ENCODE measurements around the gene OR9Q1.

The OR9Q1 gene

DNA sequence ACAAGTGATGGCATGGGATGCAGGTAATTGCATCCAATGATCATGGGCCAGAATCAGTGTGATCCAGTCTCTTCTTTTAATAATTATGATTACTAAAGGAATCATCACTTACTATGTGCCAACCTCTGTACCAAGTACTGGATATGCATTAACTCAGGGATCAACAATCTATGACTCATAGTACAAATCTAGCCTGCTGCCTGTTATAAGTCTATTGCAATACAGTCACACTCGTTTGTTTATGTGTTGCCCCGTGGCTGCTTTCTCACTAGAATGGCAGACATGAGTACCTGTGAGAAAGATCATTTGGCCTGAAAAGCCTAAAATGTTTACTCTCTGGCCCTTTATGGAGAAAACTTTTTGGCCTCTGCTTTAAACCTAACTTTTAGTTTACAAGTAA, 52.1 kb downstream of the OR9Q1 start:
- H3K4me2 ChIP-seq (ENCODE audit: insufficient read depth, low read length), result no peak overlapping the region
- H3K9ac ChIP-seq (ENCODE audit: low read depth, low read length), result no peak overlapping the region
- ATAC-seq (ENCODE audit: insufficient read depth, low read depth) (no peak), DNase-seq (no peak)
- no peaks in the 10 kb centered on the region for H3K27me3 ChIP-seq (ENCODE audit: insufficient read depth, low read length, poor library complexity)
- H3K4me1 ChIP-seq (ENCODE audit: insufficient read depth, low read length), result no peaks in the 10 kb centered on the region
- H3K36me3 ChIP-seq (ENCODE audit: insufficient read depth, low read length), result no peaks in the 10 kb centered on the region
- no peak overlapping the region for H3K27ac ChIP-seq (ENCODE audit: low read length)
- H3K79me2 ChIP-seq (ENCODE audit: insufficient read depth, low read length), result no peaks in the 10 kb centered on the region
- no peaks in the 10 kb centered on the region for H4K20me1 ChIP-seq (ENCODE audit: insufficient read depth, low read length)
- TF ChIP-seq CTCF (IDR thresholded peaks at IDR 0.05; ENCODE audit: borderline replicate concordance, extremely low read depth, low read length, poor library complexity, severe bottlenecking), result no peak
- TF ChIP-seq EZH2 (IDR thresholded peaks at IDR 0.05; ENCODE audit: borderline replicate concordance, low read depth, low read length, severe bottlenecking), result no peak
- no peak overlapping the region for H2AFZ ChIP-seq (ENCODE audit: low read depth, low read length)
- no peaks in the 10 kb centered on the region for H3K9me3 ChIP-seq (ENCODE audit: insufficient read depth, low read length, severe bottlenecking)
- H3K4me3 ChIP-seq (ENCODE audit: low read depth in 1 of 2, low read length in 2 of 2), result no peak overlapping the region

DNA sequence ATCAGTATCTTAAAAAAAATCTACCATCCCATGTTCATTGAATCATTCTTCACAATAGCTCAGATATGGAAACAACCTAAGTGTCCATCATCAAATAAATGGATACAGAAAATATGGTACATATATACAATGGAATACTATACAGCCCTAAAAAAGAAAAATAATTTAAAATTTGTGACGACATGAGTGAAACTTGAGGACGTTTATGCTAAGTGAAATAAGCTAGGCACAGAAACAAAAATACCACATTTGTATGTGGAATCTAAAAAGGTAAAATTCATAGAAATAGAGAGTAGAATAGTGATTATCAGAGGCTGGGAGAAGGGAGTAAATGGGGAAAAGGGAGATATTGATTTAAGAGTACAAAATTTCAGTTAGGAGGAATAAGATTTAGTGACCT, 62.8 kb downstream of the OR9Q1 start:
- no peak for TF ChIP-seq CTCF (IDR thresholded peaks at IDR 0.05; ENCODE audit: borderline replicate concordance, extremely low read depth, low read length, poor library complexity, severe bottlenecking)
- TF ChIP-seq EZH2 (IDR thresholded peaks at IDR 0.05; ENCODE audit: borderline replicate concordance, low read depth, low read length, severe bottlenecking), result no peak
- Histone ChIP-seq H3K9me3 (ENCODE audit: insufficient read depth, low read length, severe bottlenecking) (no peaks in the 10 kb centered on the region), H3K36me3 (ENCODE audit: insufficient read depth, low read length) (no peaks in the 10 kb centered on the region), H3K27me3 (ENCODE audit: insufficient read depth, low read length, poor library complexity) (no peaks in the 10 kb centered on the region), H3K27ac (ENCODE audit: low read length) (no peak overlapping the region), H3K4me2 (ENCODE audit: insufficient read depth, low read length) (no peak overlapping the region), H4K20me1 (ENCODE audit: insufficient read depth, low read length) (no peaks in the 10 kb centered on the region), H3K4me3 (ENCODE audit: low read depth in 1 of 2, low read length in 2 of 2) (no peak overlapping the region), H3K79me2 (ENCODE audit: insufficient read depth, low read length) (no peaks in the 10 kb centered on the region), H3K9ac (ENCODE audit: low read depth, low read length) (no peak overlapping the region), H2AFZ (ENCODE audit: low read depth, low read length) (no peak overlapping the region), H3K4me1 (ENCODE audit: insufficient read depth, low read length) (no peaks in the 10 kb centered on the region)
- DNase-seq (no peak), ATAC-seq (ENCODE audit: insufficient read depth, low read depth) (no peak)

DNA sequence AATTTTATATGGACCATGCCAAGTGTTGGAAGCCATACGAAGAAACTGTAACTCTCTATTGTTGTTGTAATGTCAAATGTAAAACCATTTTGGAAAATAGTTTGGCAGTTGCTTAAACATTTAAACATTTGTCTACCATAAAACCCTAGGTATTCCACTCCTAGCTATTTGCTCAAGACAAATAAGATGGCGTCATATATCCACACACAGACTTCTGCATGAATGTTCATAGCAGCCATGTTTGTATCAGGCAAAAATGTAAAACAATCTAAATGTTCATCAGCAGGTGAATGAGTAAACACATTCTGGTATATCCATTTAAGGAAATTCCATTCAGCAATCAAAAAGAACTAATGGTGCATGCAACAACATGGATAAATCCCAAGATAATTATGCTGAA, 73.8 kb downstream of the OR9Q1 start:
- no peaks in the 10 kb centered on the region for H3K79me2 ChIP-seq (ENCODE audit: insufficient read depth, low read length)
- TF ChIP-seq EZH2 (IDR thresholded peaks at IDR 0.05; ENCODE audit: borderline replicate concordance, low read depth, low read length, severe bottlenecking) (no peak), CTCF (IDR thresholded peaks at IDR 0.05; ENCODE audit: borderline replicate concordance, extremely low read depth, low read length, poor library complexity, severe bottlenecking) (no peak)
- no peaks in the 10 kb centered on the region for H3K36me3 ChIP-seq (ENCODE audit: insufficient read depth, low read length)
- H4K20me1 ChIP-seq (ENCODE audit: insufficient read depth, low read length), result no peaks in the 10 kb centered on the region
- H3K9me3 ChIP-seq (ENCODE audit: insufficient read depth, low read length, severe bottlenecking), result no peaks in the 10 kb centered on the region
- H3K9ac ChIP-seq (ENCODE audit: low read depth, low read length), result no peak overlapping the region
- H3K4me3 ChIP-seq (ENCODE audit: low read depth in 1 of 2, low read length in 2 of 2), result no peak overlapping the region
- no peak for DNase-seq
- H2AFZ ChIP-seq (ENCODE audit: low read depth, low read length), result no peak overlapping the region
- H3K27ac ChIP-seq (ENCODE audit: low read length), result no peak overlapping the region
- no peak overlapping the region for H3K4me2 ChIP-seq (ENCODE audit: insufficient read depth, low read length)
- H3K4me1 ChIP-seq (ENCODE audit: insufficient read depth, low read length), result no peaks in the 10 kb centered on the region
- H3K27me3 ChIP-seq (ENCODE audit: insufficient read depth, low read length, poor library complexity), result no peaks in the 10 kb centered on the region
- no peak for ATAC-seq (ENCODE audit: insufficient read depth, low read depth)

- Histone ChIP-seq H3K4me2 (ENCODE audit: insufficient read depth, low read length) (no peak overlapping the region), H2AFZ (ENCODE audit: low read depth, low read length) (no peak overlapping the region), H3K4me1 (ENCODE audit: insufficient read depth, low read length) (no peaks in the 10 kb centered on the region), H3K9ac (ENCODE audit: low read depth, low read length) (no peak overlapping the region), H3K79me2 (ENCODE audit: insufficient read depth, low read length) (no peaks in the 10 kb centered on the region), H3K27ac (ENCODE audit: low read length) (no peak overlapping the region), H3K36me3 (ENCODE audit: insufficient read depth, low read length) (no peaks in the 10 kb centered on the region), H3K27me3 (ENCODE audit: insufficient read depth, low read length, poor library complexity) (no peaks in the 10 kb centered on the region), H3K4me3 (ENCODE audit: low read depth in 1 of 2, low read length in 2 of 2) (no peak overlapping the region), H4K20me1 (ENCODE audit: insufficient read depth, low read length) (no peaks in the 10 kb centered on the region), H3K9me3 (ENCODE audit: insufficient read depth, low read length, severe bottlenecking) (no peaks in the 10 kb centered on the region)
- TF ChIP-seq EZH2 (IDR thresholded peaks at IDR 0.05; ENCODE audit: borderline replicate concordance, low read depth, low read length, severe bottlenecking) (no peak), CTCF (IDR thresholded peaks at IDR 0.05; ENCODE audit: borderline replicate concordance, extremely low read depth, low read length, poor library complexity, severe bottlenecking) (no peak)
- ATAC-seq (ENCODE audit: insufficient read depth, low read depth) (no peak), DNase-seq (no peak)
These were observed 97.4 kb downstream of the OR9Q1 start for GRCh38 chr11:58121096-58121495.

All from DND-41 (cell line).